Chondrocyte (in vitro differentiated cells): ENCODE data around the gene ANP32B. TPM values are rescaled to one million over a fixed set of nuclear protein-coding genes. Genes with fewer than 3 reads are reported as not detected.

ENCODE experiments used
- DNase-seq: peaks from one replicate; pipeline ENCODE4 v3.0.0; 2021; ENCODE audit warnings: mixed read lengths, low spot score
- H3K27ac Mint-ChIP-seq: one replicate; pipeline ENCODE4 v1.8.0; 2021; ENCODE audit warnings: mild to moderate bottlenecking, moderate library complexity, mixed read lengths; ENCODE audit not compliant: unreplicated experiment
- H3K27me3 Mint-ChIP-seq: 2 replicates; pipeline ENCODE4 v1.8.0; 2021; ENCODE audit warnings: low read depth, mixed read lengths
- H3K36me3 Mint-ChIP-seq: 2 replicates; pipeline ENCODE4 v1.8.0; 2021; ENCODE audit warnings: low read depth, mixed read lengths
- H3K4me1 Mint-ChIP-seq: 2 replicates; pipeline ENCODE4 v1.8.0; 2021; ENCODE audit warnings: low read depth, mild to moderate bottlenecking, mixed read lengths
- H3K4me3 Mint-ChIP-seq: one replicate; pipeline ENCODE4 v1.8.0; 2021; ENCODE audit warnings: mild to moderate bottlenecking, moderate library complexity, mixed read lengths; ENCODE audit not compliant: unreplicated experiment
- H3K9me3 Mint-ChIP-seq: 2 replicates; pipeline ENCODE4 v1.8.0; 2021; ENCODE audit warnings: low read depth, mixed read lengths
- CTCF ChIP-seq: fragments of 200-600 bp; sonication (generic); IDR thresholded peaks from 2 replicates; pipeline ENCODE4 v1.5.0; 2021; ENCODE audit warnings: antibody characterized with exemption, mild to moderate bottlenecking, moderate library complexity
- total RNA-seq: library from RNA; stranded (reverse); gene quantifications from 3 replicates; pipeline ENCODE4 v1.2.1, GENCODE V29; 2021

The ANP32B gene
- total RNA-seq, 1 donor from 2014 or later: 86.1 TPM

GRCh38 chr9:98020476-98021145, 37.5 kb downstream of the ANP32B start:
- H3K27ac Mint-ChIP-seq: no peak overlapping the region
- H3K4me3 Mint-ChIP-seq: no peak overlapping the region
- H3K27me3 Mint-ChIP-seq: no peaks in the 10 kb centered on the region
- TF ChIP-seq CTCF: no peak
- no peak for DNase-seq
- peaks cover 3% of the 10 kb centered on the region for H3K4me1 Mint-ChIP-seq
- H3K36me3 Mint-ChIP-seq: peaks cover 22% of the 10 kb centered on the region
- H3K9me3 Mint-ChIP-seq: no peaks in the 10 kb centered on the region

- H3K4me1 Mint-ChIP-seq: peaks cover 3% of the 10 kb centered on the region
- H3K36me3 Mint-ChIP-seq: peaks cover 17% of the 10 kb centered on the region
- H3K9me3 Mint-ChIP-seq: no peaks in the 10 kb centered on the region
- no peak overlapping the region for H3K4me3 Mint-ChIP-seq
- DNase-seq: no peak
- no peak for TF ChIP-seq CTCF
- H3K27me3 Mint-ChIP-seq: no peaks in the 10 kb centered on the region
- H3K27ac Mint-ChIP-seq: no peak overlapping the region
These were observed 38.3 kb downstream of the ANP32B start for GRCh38 chr9:98021306-98022040.

GRCh38 chr9:98022447-98022846, 39.3 kb downstream of the ANP32B start:
- H3K4me1 Mint-ChIP-seq: peaks cover 3% of the 10 kb centered on the region
- no peak for DNase-seq
- no peak for TF ChIP-seq CTCF
- H3K9me3 Mint-ChIP-seq: no peaks in the 10 kb centered on the region
- no peak overlapping the region for H3K4me3 Mint-ChIP-seq
- H3K36me3 Mint-ChIP-seq: peaks cover 13% of the 10 kb centered on the region
- H3K27ac Mint-ChIP-seq: peak overlapping the region; percentile 46
- no peaks in the 10 kb centered on the region for H3K27me3 Mint-ChIP-seq

GRCh38 chr9:98024702-98025101, 41.6 kb downstream of the ANP32B start:
- TF ChIP-seq CTCF: no peak
- Mint-ChIP-seq H3K27me3 (no peaks in the 10 kb centered on the region), H3K9me3 (no peaks in the 10 kb centered on the region), H3K4me3 (no peak overlapping the region), H3K27ac (no peak overlapping the region), H3K36me3 (peaks cover 8% of the 10 kb centered on the region), H3K4me1 (peaks cover 3% of the 10 kb centered on the region)
- no peak for DNase-seq

GRCh38 chr9:98031169-98031568, 48.0 kb downstream of the ANP32B start:
- no peak overlapping the region for H3K27ac Mint-ChIP-seq
- H3K4me3 Mint-ChIP-seq: no peak overlapping the region
- H3K36me3 Mint-ChIP-seq: peaks cover 3% of the 10 kb centered on the region
- no peak for DNase-seq
- H3K27me3 Mint-ChIP-seq: no peaks in the 10 kb centered on the region
- no peaks in the 10 kb centered on the region for H3K9me3 Mint-ChIP-seq
- H3K4me1 Mint-ChIP-seq: peaks cover 26% of the 10 kb centered on the region
- TF ChIP-seq CTCF: no peak
